Measurements from ENCODE around the gene PIN1. TPM values are rescaled to one million over a fixed set of nuclear protein-coding genes. Genes with fewer than 3 reads are reported as not detected.

Gene PIN1
- total RNA-seq, 1 experiment from 2014 or later = 63.3 TPM

- ChIA-PET CTCF (no interaction called here), POLR2A (interaction anchor here (0.8 kb wide), 1 partner anchor 24 kb away, joined by 3 read pairs; the partner anchor contains the start of gene ZNF846)
- peak overlapping the region; percentile 72 for H3K4me3 ChIP-seq (ENCODE audit: low read depth, low read length)
- BruUV-seq (replicated peaks) = TSS peak; percentile 67
- peak overlapping the region; percentile 88 for H3K4me3 Mint-ChIP-seq (ENCODE audit: unreplicated experiment)
- intact Hi-C loops (cut with micrococcal nuclease; ENCODE audit: unreplicated experiment) = loop anchor here (5.0 kb wide), 1 partner anchor 471 kb away; the partner anchor contains the start of gene ZNF559
- no peaks in the 10 kb centered on the region for H3K9me3 Mint-ChIP-seq (ENCODE audit: unreplicated experiment)
- no peaks in the 10 kb centered on the region for H3K9me3 ChIP-seq
- peak overlapping the region; percentile 88 for H3K27ac Mint-ChIP-seq (ENCODE audit: unreplicated experiment)
- H3K27me3 Mint-ChIP-seq (ENCODE audit: insufficient read depth, unreplicated experiment) = no peaks in the 10 kb centered on the region
- no peak for TF ChIP-seq CTCF (IDR thresholded peaks at IDR 0.05; ENCODE audit: insufficient read depth in 1 of 2, low read depth in 1 of 2, low read length in 1 of 2, severe bottlenecking in 1 of 2, unreplicated experiment in 1 of 2)
- H3K36me3 Mint-ChIP-seq (ENCODE audit: insufficient read depth, unreplicated experiment) = peaks cover 7% of the 10 kb centered on the region
- H3K36me3 ChIP-seq (ENCODE audit: control insufficient read depth, insufficient read depth, low read length) = no peaks in the 10 kb centered on the region; the same call in 1 of the 2 replicates
- peak; percentile 40 to 56 for DNase-seq
- H3K4me1 Mint-ChIP-seq (ENCODE audit: low read depth, unreplicated experiment) = peaks cover 7% of the 10 kb centered on the region
- no peaks in the 10 kb centered on the region for H3K27me3 ChIP-seq (replicated peaks; ENCODE audit: control insufficient read depth, insufficient read depth, low read length)
- H3K4me1 ChIP-seq = peaks cover 13% of the 10 kb centered on the region
These were observed 42.0 kb upstream of the PIN1 start for GRCh38 chr19:9793071-9793591.

- intact Hi-C loops (cut with micrococcal nuclease; ENCODE audit: unreplicated experiment) = loop anchor here (1.0 to 5.0 kb wide), 5 partner anchors 151 to 660 kb away; no protein-coding TSS in a partner anchor
- H3K9me3 ChIP-seq = no peaks in the 10 kb centered on the region
- Mint-ChIP-seq H3K27me3 (ENCODE audit: insufficient read depth, unreplicated experiment) (no peaks in the 10 kb centered on the region), H3K4me1 (ENCODE audit: low read depth, unreplicated experiment) (no peaks in the 10 kb centered on the region), H3K36me3 (ENCODE audit: insufficient read depth, unreplicated experiment) (peaks cover 7% of the 10 kb centered on the region), H3K4me3 (ENCODE audit: unreplicated experiment) (no peak overlapping the region), H3K27ac (ENCODE audit: unreplicated experiment) (peak overlapping the region; percentile 22), H3K9me3 (ENCODE audit: unreplicated experiment) (no peaks in the 10 kb centered on the region)
- no peaks in the 10 kb centered on the region; the same call in 1 of the 2 replicates for H3K36me3 ChIP-seq (ENCODE audit: control insufficient read depth, insufficient read depth, low read length)
- H3K4me1 ChIP-seq = no peaks in the 10 kb centered on the region; the same call in 1 of the 2 replicates
- peak; percentile 84 to 85 for DNase-seq
- H3K4me3 ChIP-seq (ENCODE audit: low read depth, low read length) = no peak overlapping the region
- ChIA-PET POLR2A (no interaction called here), CTCF (interaction anchor here (0.6 to 0.7 kb wide), 2 partner anchors 22 to 133 kb away, joined by 3 to 5 read pairs; partner anchors contain the start of gene FBXL12)
- no peaks in the 10 kb centered on the region for H3K27me3 ChIP-seq (replicated peaks; ENCODE audit: control insufficient read depth, insufficient read depth, low read length)
- TF ChIP-seq CTCF (IDR thresholded peaks at IDR 0.05; ENCODE audit: insufficient read depth in 1 of 2, low read depth in 1 of 2, low read length in 1 of 2, severe bottlenecking in 1 of 2, unreplicated experiment in 1 of 2) = peak; percentile 70 to 73
- no TSS peak for BruUV-seq (replicated peaks)
These were observed 38.9 kb upstream of the PIN1 start for GRCh38 chr19:9796113-9796773.

- intact Hi-C loops (cut with micrococcal nuclease; ENCODE audit: unreplicated experiment) = loop anchor here (5.0 kb wide), 1 partner anchor 591 kb away; no protein-coding TSS in a partner anchor
- H3K27me3 Mint-ChIP-seq (ENCODE audit: insufficient read depth, unreplicated experiment) = no peaks in the 10 kb centered on the region
- TF ChIP-seq CTCF (IDR thresholded peaks at IDR 0.05; ENCODE audit: insufficient read depth in 1 of 2, low read depth in 1 of 2, low read length in 1 of 2, severe bottlenecking in 1 of 2, unreplicated experiment in 1 of 2) = no peak
- Histone ChIP-seq H3K36me3 (ENCODE audit: control insufficient read depth, insufficient read depth, low read length) (no peaks in the 10 kb centered on the region), H3K9me3 (no peaks in the 10 kb centered on the region), H3K4me3 (ENCODE audit: low read depth, low read length) (no peak overlapping the region), H3K4me1 (no peaks in the 10 kb centered on the region), H3K27me3 (replicated peaks; ENCODE audit: control insufficient read depth, insufficient read depth, low read length) (no peaks in the 10 kb centered on the region)
- no peak overlapping the region for H3K27ac Mint-ChIP-seq (ENCODE audit: unreplicated experiment)
- no peak for DNase-seq
- ChIA-PET POLR2A (no interaction called here), CTCF (no interaction called here)
- no peaks in the 10 kb centered on the region for H3K4me1 Mint-ChIP-seq (ENCODE audit: low read depth, unreplicated experiment)
- H3K36me3 Mint-ChIP-seq (ENCODE audit: insufficient read depth, unreplicated experiment) = no peaks in the 10 kb centered on the region
- no peak overlapping the region for H3K4me3 Mint-ChIP-seq (ENCODE audit: unreplicated experiment)
- no TSS peak for BruUV-seq (replicated peaks)
- H3K9me3 Mint-ChIP-seq (ENCODE audit: unreplicated experiment) = no peaks in the 10 kb centered on the region
These were observed 37.2 kb upstream of the PIN1 start for GRCh38 chr19:9797871-9798270.

Measured in Caco-2 (cell line).